Prostate gland (tissue), 2 donors: ENCODE measurements around the gene SSTR4.

Experiments
- POLR2AphosphoS5 ChIP-seq: sonication (generic); formaldehyde crosslinking; IDR thresholded peaks from one replicate; pipeline ENCODE4 v1.6.1; 2017; ENCODE audit warnings: antibody characterized with exemption
- TF ChIP-seq, protein P1 (sequence below), 4 experiments: fragments of 200-600 bp in 2 of 4; fragments of 450-650 bp in 2 of 4; sonication (generic) in 2 of 4; IDR thresholded peaks; 1 replicate in 3 of 4; 2 replicates in 1 of 4; pipeline ENCODE4 v1.5.1; 2016 to 2019; ENCODE audit warnings: antibody characterized with exemption in 4 of 4, mild to moderate bottlenecking in 2 of 4, moderate library complexity in 2 of 4

DNA sequence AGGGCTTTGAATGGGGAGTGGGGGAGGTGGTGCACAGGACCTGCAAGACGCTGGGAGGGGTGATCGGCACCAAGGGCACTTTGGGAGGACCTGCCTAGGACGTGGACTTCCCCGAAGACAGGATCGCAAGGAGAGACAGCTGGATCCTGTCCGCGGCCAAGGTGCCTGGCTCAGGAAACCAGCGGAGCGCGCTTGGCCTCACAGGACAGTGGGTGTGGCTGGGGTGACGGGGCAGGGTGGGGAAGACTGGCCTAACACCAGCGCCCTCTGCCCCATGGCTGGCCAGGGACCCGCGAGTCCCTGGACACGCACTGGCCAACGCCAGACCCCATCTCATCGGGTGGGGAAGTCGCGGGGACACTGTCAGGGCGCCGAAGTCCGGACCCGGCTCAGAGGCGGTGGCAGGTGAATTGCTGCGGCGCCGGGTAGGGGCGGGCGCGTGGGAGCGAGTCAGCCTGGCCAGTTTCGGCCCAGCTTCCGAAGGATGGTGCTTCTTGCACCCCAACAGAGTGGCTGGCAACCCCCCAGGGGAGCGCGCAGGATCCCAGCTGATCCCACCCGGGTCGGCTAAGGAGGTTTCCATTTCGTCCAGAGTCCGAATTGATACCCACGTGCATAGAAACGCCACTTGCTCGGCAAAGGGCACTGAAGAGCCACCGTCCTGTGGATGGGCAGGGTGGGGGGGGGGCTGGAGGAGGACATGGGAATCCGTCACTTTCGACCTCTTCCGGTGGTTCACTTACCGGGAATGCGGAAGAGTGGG is 15.1 kb downstream of the SSTR4 start:
- TF ChIP-seq POLR2AphosphoS5: no peak
- TF ChIP-seq, protein P1, sequence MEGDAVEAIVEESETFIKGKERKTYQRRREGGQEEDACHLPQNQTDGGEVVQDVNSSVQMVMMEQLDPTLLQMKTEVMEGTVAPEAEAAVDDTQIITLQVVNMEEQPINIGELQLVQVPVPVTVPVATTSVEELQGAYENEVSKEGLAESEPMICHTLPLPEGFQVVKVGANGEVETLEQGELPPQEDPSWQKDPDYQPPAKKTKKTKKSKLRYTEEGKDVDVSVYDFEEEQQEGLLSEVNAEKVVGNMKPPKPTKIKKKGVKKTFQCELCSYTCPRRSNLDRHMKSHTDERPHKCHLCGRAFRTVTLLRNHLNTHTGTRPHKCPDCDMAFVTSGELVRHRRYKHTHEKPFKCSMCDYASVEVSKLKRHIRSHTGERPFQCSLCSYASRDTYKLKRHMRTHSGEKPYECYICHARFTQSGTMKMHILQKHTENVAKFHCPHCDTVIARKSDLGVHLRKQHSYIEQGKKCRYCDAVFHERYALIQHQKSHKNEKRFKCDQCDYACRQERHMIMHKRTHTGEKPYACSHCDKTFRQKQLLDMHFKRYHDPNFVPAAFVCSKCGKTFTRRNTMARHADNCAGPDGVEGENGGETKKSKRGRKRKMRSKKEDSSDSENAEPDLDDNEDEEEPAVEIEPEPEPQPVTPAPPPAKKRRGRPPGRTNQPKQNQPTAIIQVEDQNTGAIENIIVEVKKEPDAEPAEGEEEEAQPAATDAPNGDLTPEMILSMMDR (IDR thresholded peaks at IDR 0.05): no peak
